GM19240 (cell line): ENCODE measurements around the gene AGFG1.
A peak's percentile ranks its signal among the peaks of the same experiment; 100 is the strongest.

Experiments
- DNase-seq: peaks from one replicate; pipeline ENCODE4 v3.0.0; 2011; ENCODE audit warnings: low spot score; ENCODE audit not compliant: insufficient read length

AGFG1 gene

GRCh38 chr2:227471924-227472264, at the start of gene AGFG1:
TSS of gene AGFG1 (plus strand) at chr2:227472156. CDS start at chr2:227472422, 266 bp downstream.
- peak; percentile 94 for DNase-seq

- DNase-seq, result no peak
These were observed 48.1 kb upstream of the AGFG1 start for GRCh38 chr2:227423656-227424499.

- no peak for DNase-seq
These were observed 43.1 kb upstream of the AGFG1 start for GRCh38 chr2:227428731-227429285.

- DNase-seq, result no peak
These were observed 41.3 kb upstream of the AGFG1 start for GRCh38 chr2:227430639-227431038.

- DNase-seq, result no peak
These were observed 38.8 kb upstream of the AGFG1 start for GRCh38 chr2:227433171-227433570.

GRCh38 chr2:227436436-227437174, 35.4 kb upstream of the AGFG1 start:
- DNase-seq, result no peak

GRCh38 chr2:227439214-227439613, 32.7 kb upstream of the AGFG1 start:
- no peak for DNase-seq

GRCh38 chr2:227442639-227443038, 29.3 kb upstream of the AGFG1 start:
- no peak for DNase-seq

- no peak for DNase-seq
These were observed 27.9 kb upstream of the AGFG1 start for GRCh38 chr2:227443889-227444568.

- no peak for DNase-seq
These were observed 24.4 kb upstream of the AGFG1 start for GRCh38 chr2:227447606-227448005.

- no peak for DNase-seq
These were observed 21.6 kb upstream of the AGFG1 start for GRCh38 chr2:227450311-227450841.

GRCh38 chr2:227450926-227451654, 20.9 kb upstream of the AGFG1 start:
- no peak for DNase-seq

GRCh38 chr2:227451655-227451992, 20.3 kb upstream of the AGFG1 start:
- no peak for DNase-seq

GRCh38 chr2:227453810-227454209, 18.1 kb upstream of the AGFG1 start:
- DNase-seq, result no peak

GRCh38 chr2:227454323-227454860, 17.6 kb upstream of the AGFG1 start:
- no peak for DNase-seq

GRCh38 chr2:227455200-227455599, 16.8 kb upstream of the AGFG1 start:
- no peak for DNase-seq

GRCh38 chr2:227456102-227456501, 15.9 kb upstream of the AGFG1 start:
- no peak for DNase-seq

- DNase-seq, result no peak
These were observed 15.2 kb upstream of the AGFG1 start for GRCh38 chr2:227456772-227457171.

- DNase-seq, result no peak
These were observed 11.9 kb upstream of the AGFG1 start for GRCh38 chr2:227460070-227460485.

- no peak for DNase-seq
These were observed 11.1 kb upstream of the AGFG1 start for GRCh38 chr2:227460833-227461232.
